ENCODE measurements around the gene PDE8A. TPM values are rescaled to one million over a fixed set of nuclear protein-coding genes. Genes with fewer than 3 reads are reported as not detected.

Gene PDE8A
- total and polyA plus RNA-seq, 2 donors (not counting 3 experiments of a cell fraction or from before 2014, with no cell fraction given): 21.3 to 45.7 TPM

DNA sequence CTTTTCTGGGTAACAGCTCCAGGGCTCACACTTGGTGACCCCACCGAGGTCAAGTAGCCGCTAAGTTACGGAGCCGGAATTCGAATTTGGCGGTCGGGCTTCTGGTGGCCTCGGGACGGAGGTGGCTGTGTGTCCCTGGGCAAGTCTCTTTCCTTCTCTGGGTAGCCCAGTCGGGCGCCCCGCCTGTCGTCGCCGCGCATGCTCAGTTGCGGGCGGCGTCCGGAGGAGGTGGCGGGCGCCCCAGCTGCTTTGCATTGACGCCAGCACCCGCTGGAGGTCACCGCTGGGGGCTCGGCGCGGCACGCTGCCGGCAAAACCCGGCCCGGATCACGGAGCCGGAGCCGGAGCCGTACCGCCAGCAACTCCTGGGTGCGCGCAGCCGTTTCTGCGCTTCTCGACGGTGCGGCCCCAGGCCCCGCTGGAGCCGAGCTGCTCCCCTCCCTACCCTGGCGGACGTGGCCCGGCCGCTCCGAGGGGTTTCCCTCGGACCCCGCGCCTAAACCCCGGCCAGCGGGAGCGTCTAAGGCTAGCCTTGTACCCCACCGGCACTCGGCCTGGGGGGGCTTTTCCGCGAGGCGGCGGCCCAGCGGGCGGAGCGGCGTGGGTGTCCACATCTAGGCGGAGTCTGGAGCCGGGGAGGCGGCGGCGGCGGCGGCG is 474 bp upstream of the PDE8A start:
- FAIRE-seq: peak; percentile 85
- Histone ChIP-seq H3K27me3 (ENCODE audit: control insufficient read depth in 2 of 2, insufficient read depth in 2 of 2, low read length in 2 of 2) (no peaks in the 10 kb centered on the region), H3K36me3 (ENCODE audit: control insufficient read depth in 2 of 2, extremely low read depth in 1 of 2, insufficient read depth in 2 of 2, low read length in 2 of 2) (no peaks in the 10 kb centered on the region), H2AFZ (ENCODE audit: low read depth, low read length) (peak overlapping the region; percentile 90), H3K9me3 (replicated peaks; ENCODE audit: control insufficient read depth, insufficient read depth, low read length) (no peaks in the 10 kb centered on the region), H3K4me2 (ENCODE audit: insufficient read depth, low read length) (peak overlapping the region; percentile 82), H3K4me3 (replicated peaks in 1 of 3; ENCODE audit: insufficient read depth in 1 of 3, low read depth in 1 of 3, low read length in 3 of 3) (peak overlapping the region; percentile 63 to 91 (median 86)), H3K79me2 (ENCODE audit: control insufficient read depth, insufficient read depth, low read length) (peaks cover 35% of the 10 kb centered on the region), H3K9me1 (replicated peaks; ENCODE audit: control insufficient read depth, extremely low read depth, insufficient read depth, low read length) (no peaks in the 10 kb centered on the region), H4K20me1 (replicated peaks; ENCODE audit: control insufficient read depth, extremely low read depth, insufficient read depth, low read length) (no peaks in the 10 kb centered on the region), H3K9ac (replicated peaks; ENCODE audit: extremely low read depth, insufficient read depth, low read length) (peak overlapping the region; percentile 87), H3K27ac (ENCODE audit: insufficient read depth, low read depth, low read length) (peak overlapping the region; percentile 90), H3K4me1 (ENCODE audit: control insufficient read depth, extremely low read depth, insufficient read depth, low read length) (peaks cover 16% of the 10 kb centered on the region)
- POLR2A ChIA-PET: interaction anchor here (1.2 to 1.3 kb wide), 2 partner anchors 26 to 69 kb away, joined by 3 read pairs; no protein-coding TSS in a partner anchor
- TF ChIP-seq POLR2A (IDR thresholded peaks at IDR 0.05; ENCODE audit: low read depth, low read length): no peak
- peak in 1 of 2 donors; percentile 40 for TF ChIP-seq CTCF (IDR thresholded peaks at IDR 0.05; ENCODE audit: extremely low read depth in 1 of 2, insufficient read depth in 1 of 2, low read depth in 1 of 2, low read length in 2 of 2)
- TF ChIP-seq, protein P1, sequence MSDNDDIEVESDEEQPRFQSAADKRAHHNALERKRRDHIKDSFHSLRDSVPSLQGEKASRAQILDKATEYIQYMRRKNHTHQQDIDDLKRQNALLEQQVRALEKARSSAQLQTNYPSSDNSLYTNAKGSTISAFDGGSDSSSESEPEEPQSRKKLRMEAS (IDR thresholded peaks at IDR 0.05; ENCODE audit: insufficient read depth, insufficient read length): no peak
- no peak for TF ChIP-seq FOS (IDR thresholded peaks at IDR 0.05; ENCODE audit: borderline replicate concordance, insufficient read depth, low read length)
- no peak for TF ChIP-seq MYC (IDR thresholded peaks at IDR 0.05; ENCODE audit: low read depth, low read length)
- no peak for TF ChIP-seq GATA2 (IDR thresholded peaks at IDR 0.05; ENCODE audit: insufficient read depth, insufficient read length, low read depth, low read length)
- no peak for TF ChIP-seq EZH2 (IDR thresholded peaks at IDR 0.05; ENCODE audit: borderline replicate concordance, low read depth, low read length, severe bottlenecking)
- TF ChIP-seq POLR2AphosphoS5 (IDR thresholded peaks at IDR 0.05; ENCODE audit: insufficient read depth, low read depth, low read length): peak; percentile 56
- no peak for TF ChIP-seq JUN (IDR thresholded peaks at IDR 0.05; ENCODE audit: borderline replicate concordance, insufficient read depth, insufficient read length, low read depth)
- intact Hi-C loops (cut with micrococcal nuclease): loop anchor here (1.0 to 5.0 kb wide), 5 partner anchors 26 to 392 kb away; no protein-coding TSS in a partner anchor
- DNase-seq (ENCODE audit: low read depth, low spot score): peak; percentile 97
- no TSS peak for BruUV-seq (replicated peaks)
- dilution Hi-C loops (cut with MboI; ENCODE audit: extremely low pct_ligation_motif_present, low sequenced_read_pairs): no loop called here
- CTCF ChIA-PET: interaction anchor here (0.6 to 4.0 kb wide), 20 partner anchors 9 to 410 kb away, joined by 3 to 24 read pairs (median 4); no protein-coding TSS in a partner anchor
